ENCODE measurements around the gene GNG4. TPM values are rescaled to one million over a fixed set of nuclear protein-coding genes. Genes with fewer than 3 reads are reported as not detected.

The GNG4 gene
- total and polyA plus RNA-seq, 2 donors (not counting 3 experiments of a cell fraction or from before 2014, with no cell fraction given), result 0.10 TPM; not detected in 1

- Histone ChIP-seq H2AFZ (ENCODE audit: low read depth, low read length) (no peak overlapping the region), H3K9me3 (replicated peaks; ENCODE audit: control insufficient read depth, insufficient read depth, low read length) (no peaks in the 10 kb centered on the region), H3K4me2 (ENCODE audit: insufficient read depth, low read length) (no peak overlapping the region), H4K20me1 (replicated peaks; ENCODE audit: control insufficient read depth, extremely low read depth, insufficient read depth, low read length) (no peaks in the 10 kb centered on the region), H3K9me1 (replicated peaks; ENCODE audit: control insufficient read depth, extremely low read depth, insufficient read depth, low read length) (no peaks in the 10 kb centered on the region), H3K79me2 (ENCODE audit: control insufficient read depth, insufficient read depth, low read length) (no peaks in the 10 kb centered on the region), H3K27me3 (ENCODE audit: control insufficient read depth in 2 of 2, insufficient read depth in 2 of 2, low read length in 2 of 2) (peaks cover 0 to under 1% of the 10 kb centered on the region in 2 experiments), H3K4me1 (ENCODE audit: control insufficient read depth, extremely low read depth, insufficient read depth, low read length) (no peaks in the 10 kb centered on the region), H3K4me3 (replicated peaks in 1 of 3; ENCODE audit: insufficient read depth in 1 of 3, low read depth in 1 of 3, low read length in 3 of 3) (no peak overlapping the region), H3K9ac (replicated peaks; ENCODE audit: extremely low read depth, insufficient read depth, low read length) (no peak overlapping the region), H3K27ac (ENCODE audit: insufficient read depth, low read depth, low read length) (no peak overlapping the region), H3K36me3 (ENCODE audit: control insufficient read depth in 2 of 2, extremely low read depth in 1 of 2, insufficient read depth in 2 of 2, low read length in 2 of 2) (no peaks in the 10 kb centered on the region)
- ChIA-PET POLR2A (no interaction called here), CTCF (interaction anchor here (0.7 kb wide), 1 partner anchor 1131 kb away, joined by 3 read pairs; no protein-coding TSS in a partner anchor)
- FAIRE-seq, result no peak
- DNase-seq (ENCODE audit: low read depth, low spot score), result no peak
- TF ChIP-seq JUN (IDR thresholded peaks at IDR 0.05; ENCODE audit: borderline replicate concordance, insufficient read depth, insufficient read length, low read depth) (no peak), EZH2 (IDR thresholded peaks at IDR 0.05; ENCODE audit: borderline replicate concordance, low read depth, low read length, severe bottlenecking) (no peak), POLR2A (IDR thresholded peaks at IDR 0.05; ENCODE audit: low read depth, low read length) (no peak), FOS (IDR thresholded peaks at IDR 0.05; ENCODE audit: borderline replicate concordance, insufficient read depth, low read length) (no peak), GATA2 (IDR thresholded peaks at IDR 0.05; ENCODE audit: insufficient read depth, insufficient read length, low read depth, low read length) (no peak), POLR2AphosphoS5 (IDR thresholded peaks at IDR 0.05; ENCODE audit: insufficient read depth, low read depth, low read length) (no peak), MAX (IDR thresholded peaks at IDR 0.05; ENCODE audit: insufficient read depth, insufficient read length) (no peak), CTCF (IDR thresholded peaks at IDR 0.05; ENCODE audit: extremely low read depth in 1 of 2, insufficient read depth in 1 of 2, low read depth in 1 of 2, low read length in 2 of 2) (no peak), MYC (IDR thresholded peaks at IDR 0.05; ENCODE audit: low read depth, low read length) (no peak)
- intact Hi-C loops (cut with micrococcal nuclease), result no loop called here
- no TSS peak for BruUV-seq (replicated peaks)
- dilution Hi-C loops (cut with MboI; ENCODE audit: extremely low pct_ligation_motif_present, low sequenced_read_pairs), result no loop called here
Observed at GRCh38 chr1:235579891-235580290, 69.7 kb downstream of the GNG4 start.

All from endothelial cell of umbilical vein (primary cell).